GM12878 (cell line): Measurements from ENCODE around the gene SOAT2.

Source experiments
- BRCA1 ChIP-seq: IDR thresholded peaks from 2 replicates; pipeline ENCODE4 v1.6.1; 2011; ENCODE audit warnings: low read depth, low read length, improper control_type of control experiment
- NFIC ChIP-seq: IDR thresholded peaks from 2 replicates; pipeline ENCODE4 v1.6.1; 2012; ENCODE audit warnings: low read depth, mild to moderate bottlenecking, inconsistent platforms, low read length, moderate library complexity
- POLR2AphosphoS5 ChIP-seq: IDR thresholded peaks from 2 replicates; pipeline ENCODE4 v1.6.1; 2011; ENCODE audit warnings: mild to moderate bottlenecking, low read length, inconsistent platforms
- YBX1 ChIP-seq: fragments of 450-650 bp; IDR thresholded peaks from 2 replicates; pipeline ENCODE4 v1.6.1; 2016; ENCODE audit warnings: antibody characterized with exemption
- TF ChIP-seq, protein P1 (sequence below), 3 experiments: IDR thresholded peaks in 2 of 3; conservative IDR thresholded peaks in 1 of 3; 2 replicates each; pipeline ENCODE4 v1.5.1; 2011; ENCODE audit warnings: low read depth in 3 of 3, low read length in 3 of 3, mild to moderate bottlenecking in 3 of 3, control low read depth in 2 of 3, moderate library complexity in 2 of 3, inconsistent platforms in 1 of 3, mixed read lengths in 1 of 3; ENCODE audit not compliant: control insufficient read depth in 2 of 3, insufficient read depth in 1 of 3; ENCODE audit errors: extremely low read depth in 1 of 3

DNA sequence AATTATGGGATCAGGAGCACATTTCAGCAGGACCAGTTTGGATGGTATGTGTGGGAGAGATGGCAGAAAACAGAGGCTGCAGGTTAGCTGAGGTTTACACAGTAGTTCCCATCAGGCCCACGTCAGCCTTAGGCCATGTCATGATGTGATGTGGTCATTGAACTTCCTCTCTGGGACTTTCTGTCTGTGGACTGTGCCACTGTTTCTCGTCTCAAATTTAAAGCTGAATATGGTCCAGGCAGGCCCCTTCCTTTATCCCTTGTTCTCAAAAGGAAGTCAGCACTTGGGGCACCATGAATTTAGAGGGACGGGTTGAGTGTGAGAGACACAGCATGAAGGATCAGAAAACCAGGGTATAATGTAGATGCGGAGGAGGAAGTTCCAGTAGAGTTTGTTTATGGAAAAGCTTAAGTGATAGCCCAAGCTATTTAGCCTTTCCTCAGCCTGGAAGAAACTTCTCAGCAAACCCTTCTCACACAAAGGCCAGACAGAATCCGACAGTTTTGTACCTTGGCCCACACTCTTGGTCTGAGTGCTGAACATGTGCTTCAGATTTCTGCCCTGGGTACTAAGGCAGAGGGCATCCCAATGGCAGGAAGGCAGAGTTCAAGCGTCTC is 9.4 kb upstream of the SOAT2 start:
- TF ChIP-seq POLR2AphosphoS5 = no peak
- TF ChIP-seq, protein P1, sequence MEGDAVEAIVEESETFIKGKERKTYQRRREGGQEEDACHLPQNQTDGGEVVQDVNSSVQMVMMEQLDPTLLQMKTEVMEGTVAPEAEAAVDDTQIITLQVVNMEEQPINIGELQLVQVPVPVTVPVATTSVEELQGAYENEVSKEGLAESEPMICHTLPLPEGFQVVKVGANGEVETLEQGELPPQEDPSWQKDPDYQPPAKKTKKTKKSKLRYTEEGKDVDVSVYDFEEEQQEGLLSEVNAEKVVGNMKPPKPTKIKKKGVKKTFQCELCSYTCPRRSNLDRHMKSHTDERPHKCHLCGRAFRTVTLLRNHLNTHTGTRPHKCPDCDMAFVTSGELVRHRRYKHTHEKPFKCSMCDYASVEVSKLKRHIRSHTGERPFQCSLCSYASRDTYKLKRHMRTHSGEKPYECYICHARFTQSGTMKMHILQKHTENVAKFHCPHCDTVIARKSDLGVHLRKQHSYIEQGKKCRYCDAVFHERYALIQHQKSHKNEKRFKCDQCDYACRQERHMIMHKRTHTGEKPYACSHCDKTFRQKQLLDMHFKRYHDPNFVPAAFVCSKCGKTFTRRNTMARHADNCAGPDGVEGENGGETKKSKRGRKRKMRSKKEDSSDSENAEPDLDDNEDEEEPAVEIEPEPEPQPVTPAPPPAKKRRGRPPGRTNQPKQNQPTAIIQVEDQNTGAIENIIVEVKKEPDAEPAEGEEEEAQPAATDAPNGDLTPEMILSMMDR (IDR thresholded peaks at IDR 0.05 in 2 of 3, conservative IDR thresholded peaks at IDR 0.05 in 1 of 3; ENCODE audit: control insufficient read depth in 2 of 3, extremely low read depth in 1 of 3, insufficient read depth in 1 of 3, low read depth in 3 of 3, low read length in 3 of 3) = no peak
- no peak for TF ChIP-seq YBX1
- TF ChIP-seq NFIC = no peak
- no peak for TF ChIP-seq BRCA1
